GM08714 (cell line): ENCODE results near the gene SLBP.

Experiments used
- H3K4me3 ChIP-seq: fragments of 200-500 bp; sonication (Bioruptor generic); 2 replicates; pipeline ENCODE4 v1.5.1; 2014; ENCODE audit warnings: mild to moderate bottlenecking, low read length, inconsistent platforms
- ZNF274 ChIP-seq: IDR thresholded peaks from 2 replicates; pipeline ENCODE4 v1.6.1; 2012; ENCODE audit warnings: mild to moderate bottlenecking, low read depth, low read length

The SLBP gene

DNA sequence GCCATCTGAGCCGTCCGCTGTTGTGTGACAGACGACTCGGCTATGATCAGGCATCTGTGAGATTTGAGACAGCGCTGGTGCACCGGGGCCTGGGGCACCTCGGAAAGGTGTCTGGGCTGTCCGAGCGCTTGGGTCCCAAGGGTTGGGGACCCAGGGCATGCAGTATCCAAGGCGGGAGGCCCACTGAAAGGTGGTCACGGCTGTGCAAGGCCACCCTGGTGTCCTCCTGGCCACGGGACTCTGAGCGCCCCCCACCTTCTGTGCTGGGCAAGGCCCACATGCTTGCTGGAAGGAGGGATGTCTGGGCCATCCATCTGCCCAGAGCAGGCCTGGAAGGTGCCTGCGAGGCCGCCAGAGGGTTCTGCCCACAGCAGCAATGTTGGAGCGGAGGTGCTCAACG is 29.1 kb upstream of the SLBP start:
- no peak overlapping the region for H3K4me3 ChIP-seq
- TF ChIP-seq ZNF274: no peak

DNA sequence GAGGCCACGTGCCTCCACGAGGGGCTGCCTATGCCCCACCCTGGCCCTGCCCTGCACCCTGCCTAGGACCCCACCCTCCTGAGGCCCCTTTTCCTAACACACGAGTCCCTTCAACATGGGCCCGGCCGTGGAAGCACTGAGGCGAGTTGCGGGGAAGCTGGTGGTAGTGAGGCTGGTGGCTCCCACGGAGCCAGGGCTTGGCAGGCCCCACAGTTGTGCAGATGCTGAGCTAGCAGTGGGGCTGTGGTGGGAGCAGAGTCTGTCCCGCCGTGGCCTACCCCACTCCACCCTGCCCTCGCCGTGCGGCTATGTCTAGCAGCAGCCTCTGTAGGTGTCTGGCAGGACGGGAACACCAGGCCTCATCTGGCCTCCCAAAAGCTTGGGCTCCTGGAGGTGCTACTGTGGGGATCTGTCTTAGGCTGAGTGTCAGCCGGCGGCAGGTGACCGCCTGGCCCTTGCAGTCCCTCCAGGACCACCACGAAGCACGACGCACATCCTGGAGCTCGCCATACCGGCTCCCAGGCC is 28.0 kb upstream of the SLBP start:
- TF ChIP-seq ZNF274: no peak
- no peak overlapping the region for H3K4me3 ChIP-seq

DNA sequence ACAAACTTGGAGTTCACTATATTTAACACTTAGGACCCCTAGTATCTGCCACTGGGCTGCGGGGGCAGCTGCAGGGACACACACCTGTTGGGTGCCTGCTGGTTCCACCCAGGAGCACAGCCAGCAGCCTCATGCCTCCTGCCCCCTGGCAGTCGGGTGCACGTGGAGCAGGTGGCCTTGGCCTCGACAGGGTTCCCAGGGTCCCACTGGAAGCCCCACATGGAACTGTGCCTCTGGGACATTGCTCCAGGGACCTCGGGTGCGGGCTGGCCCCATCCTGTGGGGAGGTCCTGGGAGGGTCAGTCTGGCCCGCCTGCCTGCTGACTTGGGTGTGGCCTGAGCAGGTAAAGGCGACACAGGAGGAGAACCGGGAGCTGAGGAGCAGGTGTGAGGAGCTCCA is 27.2 kb upstream of the SLBP start:
- TF ChIP-seq ZNF274: no peak
- H3K4me3 ChIP-seq: no peak overlapping the region

DNA sequence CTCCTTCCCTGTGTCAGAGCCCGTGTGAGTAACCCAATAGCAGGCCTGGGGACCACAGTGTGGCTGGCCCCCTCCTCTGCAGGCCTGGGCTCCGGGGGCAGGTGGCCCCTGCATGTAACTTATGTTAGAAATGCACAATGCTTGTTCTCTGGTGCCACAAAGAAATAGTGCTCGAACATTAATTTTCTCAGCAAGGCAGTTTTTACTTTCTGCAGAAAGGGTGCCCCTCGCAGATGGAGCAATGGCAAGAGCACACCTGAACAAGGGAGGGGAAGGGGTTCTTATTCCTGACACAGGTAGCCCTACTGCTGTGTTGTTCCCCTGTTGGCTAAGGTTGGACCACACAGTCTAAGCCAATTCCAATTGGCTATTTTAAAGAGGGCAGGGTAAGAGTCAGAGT is 26.3 kb upstream of the SLBP start:
- TF ChIP-seq ZNF274: no peak
- H3K4me3 ChIP-seq: no peak overlapping the region

DNA sequence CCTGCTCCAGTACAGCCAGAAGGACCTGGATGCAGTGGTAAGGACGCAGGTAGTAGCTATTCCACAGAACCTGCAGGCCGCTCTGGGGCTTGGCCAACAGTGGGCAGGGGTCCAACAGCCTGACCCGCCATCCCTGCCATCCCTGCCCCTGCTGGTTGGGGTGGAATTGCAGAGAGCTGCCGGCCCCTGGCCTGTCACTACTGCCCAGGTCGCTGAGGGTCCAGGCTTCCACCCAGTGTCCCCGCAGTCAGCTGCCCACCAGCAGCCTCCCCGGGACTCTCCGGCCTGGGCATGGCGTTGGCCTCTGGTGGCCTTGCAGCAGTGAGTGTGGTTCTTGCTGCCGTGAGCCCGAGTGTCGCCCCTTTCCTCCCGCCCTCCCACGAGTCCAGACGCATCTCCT is 25.5 kb upstream of the SLBP start:
- H3K4me3 ChIP-seq: no peak overlapping the region
- no peak for TF ChIP-seq ZNF274

DNA sequence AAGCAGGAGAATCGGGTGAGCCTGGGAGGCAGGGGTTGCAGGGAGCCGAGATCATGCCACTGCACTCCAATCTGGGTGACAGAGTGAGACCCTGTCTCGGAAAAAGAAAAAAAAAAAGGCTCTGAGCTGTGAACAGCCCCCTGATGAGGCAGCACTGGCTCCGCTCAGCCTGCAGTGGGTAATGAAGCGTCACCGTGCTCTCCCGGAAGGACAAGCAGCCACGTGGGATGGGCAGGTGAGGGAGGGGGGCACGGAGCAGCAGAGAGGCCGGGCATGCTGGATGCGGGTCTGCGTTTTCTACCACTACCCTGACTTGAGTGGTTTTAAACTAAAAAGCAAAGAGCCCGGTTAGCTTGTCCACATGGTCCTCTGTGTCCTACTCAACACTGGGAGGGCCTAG is 24.7 kb upstream of the SLBP start:
- no peak for TF ChIP-seq ZNF274
- H3K4me3 ChIP-seq: no peak overlapping the region

DNA sequence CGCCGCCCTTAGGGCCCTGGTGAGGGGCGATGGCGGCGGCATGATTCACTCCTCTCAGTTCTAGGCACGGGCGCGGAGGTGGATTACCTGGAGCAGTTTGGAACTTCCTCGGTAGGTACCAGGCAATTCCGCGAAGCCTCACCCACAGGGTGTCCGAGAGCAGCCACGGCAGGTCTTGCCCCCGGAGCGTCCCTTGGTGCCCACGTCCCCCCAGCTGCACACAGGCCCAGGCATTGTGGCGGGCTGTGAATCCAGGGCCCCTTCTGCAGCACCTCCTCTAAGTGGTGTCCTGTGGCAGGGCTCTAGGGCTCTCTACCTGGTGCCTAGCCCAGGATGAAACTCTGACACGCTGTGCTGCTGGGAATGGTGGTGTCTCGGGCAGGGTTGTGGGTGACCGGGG is 23.1 kb upstream of the SLBP start:
- no peak for TF ChIP-seq ZNF274

DNA sequence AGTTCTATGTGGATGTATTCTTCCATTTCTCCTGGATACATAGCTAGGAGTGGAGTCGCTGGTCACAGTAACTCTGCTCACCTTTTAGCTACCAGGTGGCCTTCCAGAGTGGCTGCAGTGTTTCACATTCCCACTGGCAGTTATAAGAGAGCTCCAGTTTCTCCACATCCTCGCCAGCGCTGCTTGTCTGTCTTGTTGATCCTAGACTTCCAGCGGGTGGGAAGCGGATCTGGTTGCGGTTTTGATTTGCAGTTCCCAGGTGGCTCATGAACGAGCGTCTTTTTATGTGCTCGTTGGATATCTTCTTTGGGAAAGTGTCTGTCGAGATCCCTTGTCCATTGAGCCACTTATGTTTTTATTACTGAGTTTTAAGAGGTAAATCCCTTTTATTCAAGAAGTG is 20.8 kb upstream of the SLBP start:
- TF ChIP-seq ZNF274: no peak
- H3K4me3 ChIP-seq: no peak overlapping the region

More for the DNA sequence above, 23.1 kb upstream of the SLBP start:
- H3K4me3 ChIP-seq: no peak overlapping the region

DNA sequence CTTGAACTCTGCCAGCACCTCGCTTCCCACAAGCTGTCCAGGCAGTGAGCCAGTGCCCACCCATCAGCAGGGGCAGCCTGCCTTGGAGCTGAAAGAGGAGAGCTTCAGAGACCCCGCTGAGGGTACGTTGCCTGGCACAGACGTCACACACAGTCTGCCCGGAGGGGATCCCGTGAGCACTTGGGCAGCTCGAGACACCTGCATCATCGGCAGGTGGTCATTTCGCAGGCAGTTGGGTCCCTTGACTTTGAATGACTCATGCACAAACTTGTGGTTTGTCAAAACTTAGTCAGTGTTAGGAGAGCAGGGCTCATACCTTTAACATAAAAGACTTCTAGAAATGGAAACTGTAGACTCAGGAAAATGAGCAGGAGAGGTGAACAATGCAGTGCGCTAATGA is 19.1 kb upstream of the SLBP start:
- TF ChIP-seq ZNF274: no peak
- no peak overlapping the region for H3K4me3 ChIP-seq

DNA sequence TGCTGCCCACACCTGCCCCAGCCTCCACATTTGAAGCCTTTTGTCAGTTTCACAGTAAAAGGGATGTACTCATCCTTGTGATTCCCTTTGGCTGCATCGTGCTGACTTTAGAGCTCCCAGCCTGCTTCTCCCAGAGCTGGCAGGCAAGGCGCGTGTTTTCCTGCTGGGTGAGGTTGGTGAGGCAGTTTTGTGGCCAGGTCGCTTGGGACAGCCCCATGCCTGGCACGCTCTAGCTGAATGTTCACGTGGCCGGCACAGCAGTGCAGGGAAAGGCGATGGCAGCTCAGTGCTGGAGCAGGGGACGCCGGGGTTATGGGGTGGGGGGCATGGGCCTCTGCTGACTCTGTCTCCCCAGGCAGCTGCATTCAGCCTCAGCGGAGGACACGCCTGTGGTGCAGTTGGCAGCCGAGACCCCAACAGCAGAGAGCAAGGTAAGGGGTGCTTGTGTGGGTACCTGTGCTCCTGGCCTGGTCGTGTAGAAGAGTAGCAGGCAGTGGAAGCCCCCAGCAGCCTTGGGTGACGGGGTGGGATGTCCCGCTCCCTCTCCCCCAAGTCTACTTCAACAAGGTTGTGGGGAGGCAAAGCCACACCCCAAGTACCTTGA is 18.5 kb upstream of the SLBP start:
- no peak overlapping the region for H3K4me3 ChIP-seq
- no peak for TF ChIP-seq ZNF274

DNA sequence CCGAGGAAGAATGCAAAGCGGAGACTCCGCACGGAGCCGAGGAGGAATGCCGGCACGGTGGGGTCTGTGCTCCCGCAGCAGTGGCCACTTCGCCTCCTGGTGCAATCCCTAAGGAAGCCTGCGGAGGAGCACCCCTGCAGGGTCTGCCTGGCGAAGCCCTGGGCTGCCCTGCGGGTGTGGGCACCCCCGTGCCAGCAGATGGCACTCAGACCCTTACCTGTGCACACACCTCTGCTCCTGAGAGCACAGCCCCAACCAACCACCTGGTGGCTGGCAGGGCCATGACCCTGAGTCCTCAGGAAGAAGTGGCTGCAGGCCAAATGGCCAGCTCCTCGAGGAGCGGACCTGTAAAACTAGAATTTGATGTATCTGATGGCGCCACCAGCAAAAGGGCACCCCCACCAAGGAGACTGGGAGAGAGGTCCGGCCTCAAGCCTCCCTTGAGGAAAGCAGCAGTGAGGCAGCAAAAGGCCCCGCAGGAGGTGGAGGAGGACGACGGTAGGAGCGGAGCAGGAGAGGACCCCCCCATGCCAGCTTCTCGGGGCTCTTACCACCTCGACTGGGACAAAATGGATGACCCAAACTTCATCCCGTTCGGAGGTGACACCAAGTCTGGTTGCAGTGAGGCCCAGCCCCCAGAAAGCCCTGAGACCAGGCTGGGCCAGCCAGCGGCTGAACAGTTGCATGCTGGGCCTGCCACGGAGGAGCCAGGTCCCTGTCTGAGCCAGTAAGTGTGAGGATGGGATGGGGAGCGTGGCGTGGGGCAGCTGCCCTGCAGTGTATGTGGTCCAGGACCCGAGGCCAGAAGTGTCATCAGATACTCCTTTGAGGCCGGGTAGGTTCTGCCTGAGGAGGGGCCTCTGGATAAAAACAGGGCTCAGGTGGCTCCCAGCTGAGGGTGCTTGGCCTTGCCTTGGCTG is 16.2 kb upstream of the SLBP start:
- no peak for TF ChIP-seq ZNF274
- H3K4me3 ChIP-seq: no peak overlapping the region

DNA sequence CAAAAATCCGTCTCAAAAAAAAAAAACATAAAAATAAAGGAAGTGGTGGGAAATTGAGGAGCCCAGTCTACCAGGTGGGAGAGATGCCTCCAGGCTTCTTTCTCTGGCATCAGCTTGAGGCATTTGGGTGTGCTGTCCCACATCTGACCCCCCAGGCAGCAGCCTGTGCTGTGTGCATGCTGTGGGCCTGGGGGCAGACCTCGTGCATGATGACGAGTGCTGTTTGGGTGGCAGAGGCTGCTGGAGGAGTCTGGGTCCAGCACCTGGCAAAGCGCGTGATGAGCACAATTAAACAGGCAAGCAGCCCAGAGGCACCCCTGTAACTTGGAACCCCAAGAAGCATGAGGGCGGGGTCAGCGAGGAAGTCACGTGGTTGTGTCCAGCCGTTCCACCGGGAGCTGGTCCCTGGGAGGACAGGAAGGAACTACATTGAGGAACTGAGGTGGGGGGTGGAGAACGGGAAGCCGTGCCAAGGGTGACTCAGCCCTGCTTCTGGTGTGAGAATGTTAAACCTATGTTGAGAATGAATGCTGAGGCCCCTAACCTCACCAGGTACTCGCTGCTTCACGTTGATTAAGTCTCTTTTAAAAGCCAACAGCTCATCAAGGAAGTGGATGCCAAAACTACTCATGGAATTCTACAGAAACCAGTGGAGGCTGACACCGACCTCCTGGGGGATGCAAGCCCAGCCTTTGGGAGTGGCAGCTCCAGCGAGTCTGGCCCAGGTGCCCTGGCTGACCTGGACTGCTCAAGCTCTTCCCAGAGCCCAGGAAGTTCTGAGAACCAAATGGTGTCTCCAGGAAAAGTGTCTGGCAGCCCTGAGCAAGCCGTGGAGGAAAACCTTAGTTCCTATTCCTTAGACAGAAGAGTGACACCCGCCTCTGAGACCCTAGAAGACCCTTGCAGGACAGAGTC is 15.3 kb upstream of the SLBP start:
- no peak overlapping the region for H3K4me3 ChIP-seq
- TF ChIP-seq ZNF274: no peak

DNA sequence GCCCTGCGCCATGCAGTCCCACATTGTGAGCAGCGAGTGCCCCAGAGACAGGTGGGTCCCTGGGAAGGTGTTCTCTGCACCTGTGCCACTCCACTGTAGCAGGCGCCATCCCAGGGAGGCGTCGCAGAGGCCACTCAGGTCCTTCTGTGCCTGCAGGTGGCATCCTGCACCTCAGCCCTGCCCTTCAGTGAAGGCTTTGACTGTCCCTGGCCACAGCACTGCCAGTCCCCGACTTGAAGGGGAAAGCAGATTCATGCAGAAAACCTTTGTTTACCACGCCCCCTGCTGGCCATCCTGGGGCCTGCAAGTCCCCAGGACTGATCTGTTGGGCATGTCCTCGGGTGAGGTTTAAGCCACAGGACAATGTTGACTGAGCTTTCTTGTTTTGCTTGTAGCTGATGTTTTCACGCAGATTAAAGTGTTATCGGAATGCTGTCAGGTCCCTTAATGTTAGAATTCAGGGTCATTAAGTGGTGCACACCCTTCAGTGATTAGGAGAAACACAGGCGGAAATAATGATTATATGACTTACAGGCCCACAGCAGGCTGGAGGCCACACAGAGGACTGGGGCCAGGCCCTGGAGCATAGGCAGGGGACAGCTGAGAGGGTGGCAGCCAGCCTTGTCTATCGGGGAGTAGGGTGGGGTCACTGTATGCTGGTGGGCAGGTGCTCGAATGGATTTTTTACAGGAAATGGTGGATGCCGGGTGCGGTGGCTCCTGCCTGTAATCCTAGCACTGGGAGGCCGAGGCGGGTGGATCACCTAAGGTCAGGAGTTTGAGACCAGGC is 14.2 kb upstream of the SLBP start:
- no peak overlapping the region for H3K4me3 ChIP-seq
- TF ChIP-seq ZNF274: no peak
